GM13976 (cell line): Measurements from ENCODE around the gene BEND3.
"Not testable (repeated sequence)": the region's sequence is repeated elsewhere in the genome, so short reads cannot be mapped to it uniquely, and the experiment has no call there.

Source experiments
- DNase-seq: peaks from one replicate; pipeline ENCODE4 v3.0.0; 2012; ENCODE audit warnings: low spot score
- in situ Hi-C: fragments of 300-500 bp; cut with MboI; formaldehyde crosslinking; loops from one replicate; pipeline ENCODE4 v1.12.0; 2022; ENCODE audit warnings: low sequenced_read_pairs, mixed read lengths, inconsistent platforms; ENCODE audit not compliant: unreplicated experiment
- TF ChIP-seq, protein P1 (sequence below): IDR thresholded peaks from 2 replicates; pipeline ENCODE4 v1.5.1; 2012; ENCODE audit warnings: borderline replicate concordance, mild to moderate bottlenecking; ENCODE audit not compliant: insufficient read depth; ENCODE audit errors: extremely low read depth, missing control alignments, control extremely low read depth

The BEND3 gene

GRCh38 chr6:107121266-107121665 lies 6.0 kb upstream of the BEND3 start:
- in situ Hi-C loops: no loop called here
- TF ChIP-seq, protein P1, sequence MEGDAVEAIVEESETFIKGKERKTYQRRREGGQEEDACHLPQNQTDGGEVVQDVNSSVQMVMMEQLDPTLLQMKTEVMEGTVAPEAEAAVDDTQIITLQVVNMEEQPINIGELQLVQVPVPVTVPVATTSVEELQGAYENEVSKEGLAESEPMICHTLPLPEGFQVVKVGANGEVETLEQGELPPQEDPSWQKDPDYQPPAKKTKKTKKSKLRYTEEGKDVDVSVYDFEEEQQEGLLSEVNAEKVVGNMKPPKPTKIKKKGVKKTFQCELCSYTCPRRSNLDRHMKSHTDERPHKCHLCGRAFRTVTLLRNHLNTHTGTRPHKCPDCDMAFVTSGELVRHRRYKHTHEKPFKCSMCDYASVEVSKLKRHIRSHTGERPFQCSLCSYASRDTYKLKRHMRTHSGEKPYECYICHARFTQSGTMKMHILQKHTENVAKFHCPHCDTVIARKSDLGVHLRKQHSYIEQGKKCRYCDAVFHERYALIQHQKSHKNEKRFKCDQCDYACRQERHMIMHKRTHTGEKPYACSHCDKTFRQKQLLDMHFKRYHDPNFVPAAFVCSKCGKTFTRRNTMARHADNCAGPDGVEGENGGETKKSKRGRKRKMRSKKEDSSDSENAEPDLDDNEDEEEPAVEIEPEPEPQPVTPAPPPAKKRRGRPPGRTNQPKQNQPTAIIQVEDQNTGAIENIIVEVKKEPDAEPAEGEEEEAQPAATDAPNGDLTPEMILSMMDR: no peak
- no peak for DNase-seq

GRCh38 chr6:107120404-107120803 lies 5.1 kb upstream of the BEND3 start:
- TF ChIP-seq, protein P1: no peak
- no peak for DNase-seq
- in situ Hi-C loops: no loop called here

GRCh38 chr6:107118976-107119375 lies 3.7 kb upstream of the BEND3 start:
- in situ Hi-C loops: no loop called here
- DNase-seq: no peak
- TF ChIP-seq, protein P1: no peak

- DNase-seq, in situ Hi-C loops: not testable (repeated sequence)
Observed at GRCh38 chr6:107118540-107118939, 3.2 kb upstream of the BEND3 start.

GRCh38 chr6:107116931-107117330 lies 1.6 kb upstream of the BEND3 start:
- in situ Hi-C loops: no loop called here
- TF ChIP-seq, protein P1: no peak
- no peak for DNase-seq

- TF ChIP-seq, protein P1: no peak
- no peak for DNase-seq
- in situ Hi-C loops: no loop called here
Observed at GRCh38 chr6:107116328-107116892, 1.1 kb upstream of the BEND3 start.

DNA sequence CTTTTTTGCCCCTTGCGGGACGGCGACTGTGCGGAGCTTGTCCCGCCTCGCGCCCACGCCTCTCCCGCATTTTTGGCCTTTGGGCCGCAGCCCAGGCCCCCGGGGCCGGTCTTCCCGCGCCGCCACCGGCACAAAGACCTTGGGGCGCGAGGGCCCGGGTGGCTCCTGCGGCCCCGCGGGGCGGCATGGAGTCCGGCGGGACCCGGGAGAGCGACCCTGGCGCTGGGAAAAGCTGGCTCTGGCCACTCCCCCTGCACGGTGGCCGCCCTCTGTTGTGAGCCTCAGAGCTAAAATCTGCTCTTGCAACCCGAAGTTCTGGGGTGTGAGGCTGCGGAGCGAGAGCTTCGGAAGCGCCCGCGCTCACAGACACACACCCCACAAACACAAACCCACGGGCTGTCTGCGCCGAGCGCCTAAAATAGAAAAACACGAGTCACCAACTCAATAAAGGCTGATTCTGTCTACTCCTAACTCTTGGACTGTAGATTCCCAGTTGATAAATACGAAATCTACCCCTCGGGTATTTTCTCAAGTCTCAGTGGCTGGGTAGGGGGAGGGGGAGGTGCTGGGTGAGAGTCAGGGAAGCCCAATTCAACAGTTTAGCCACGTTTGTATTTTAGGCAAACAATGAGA lies 496 bp upstream of the BEND3 start:
- in situ Hi-C loops: no loop called here
- peak; percentile 62 for DNase-seq
- TF ChIP-seq, protein P1: no peak
